Activated T-helper 2 cell treated with anti-CD3 and anti-CD28 coated beads, Interferon-gamma antibody, Interleukin-2, Interleukin-4, amounts not matched to agents 10 μg/mL and 5 μg/mL and 100 μg/mL, durations not matched to agents 14 hours and 24 hours and 36 hours (primary cell): ENCODE data around the gene NOS1AP. TPM values are rescaled to one million over a fixed set of nuclear protein-coding genes. Genes with fewer than 3 reads are reported as not detected.
"Not testable (repeated sequence)": the region's sequence is repeated elsewhere in the genome, so short reads cannot be mapped to it uniquely, and the experiment has no call there.

Experiments used
- DNase-seq: peaks from one replicate; pipeline ENCODE4 v3.0.0; 2021; ENCODE audit warnings: low spot score
- H3K27ac Mint-ChIP-seq: one replicate; pipeline ENCODE4 v1.8.0; 2021; ENCODE audit warnings: mixed read lengths
- H3K27me3 Mint-ChIP-seq: one replicate; pipeline ENCODE4 v1.8.0; 2021; ENCODE audit warnings: low read depth, mixed read lengths
- H3K36me3 Mint-ChIP-seq: one replicate; pipeline ENCODE4 v1.8.0; 2021; ENCODE audit warnings: low read depth, mixed read lengths
- H3K4me1 Mint-ChIP-seq: one replicate; pipeline ENCODE4 v1.8.0; 2021; ENCODE audit warnings: low read depth, mixed read lengths
- H3K4me3 Mint-ChIP-seq: one replicate; pipeline ENCODE4 v1.8.0; 2021; ENCODE audit warnings: low read depth, mild to moderate bottlenecking, moderate library complexity, mixed read lengths
- H3K9me3 Mint-ChIP-seq: one replicate; pipeline ENCODE4 v1.8.0; 2021; ENCODE audit warnings: mixed read lengths
- intact Hi-C: fragments of 100-400 bp; cut with micrococcal nuclease; formaldehyde crosslinking; loops from one replicate; pipeline ENCODE4 v1.15.1; 2023
- total RNA-seq: library from RNA; stranded (reverse); gene quantifications from 2 replicates; pipeline ENCODE4 v1.2.3, GENCODE V29; 2022

Gene NOS1AP
- total RNA-seq, 1 donor from 2014 or later, result not detected

DNA sequence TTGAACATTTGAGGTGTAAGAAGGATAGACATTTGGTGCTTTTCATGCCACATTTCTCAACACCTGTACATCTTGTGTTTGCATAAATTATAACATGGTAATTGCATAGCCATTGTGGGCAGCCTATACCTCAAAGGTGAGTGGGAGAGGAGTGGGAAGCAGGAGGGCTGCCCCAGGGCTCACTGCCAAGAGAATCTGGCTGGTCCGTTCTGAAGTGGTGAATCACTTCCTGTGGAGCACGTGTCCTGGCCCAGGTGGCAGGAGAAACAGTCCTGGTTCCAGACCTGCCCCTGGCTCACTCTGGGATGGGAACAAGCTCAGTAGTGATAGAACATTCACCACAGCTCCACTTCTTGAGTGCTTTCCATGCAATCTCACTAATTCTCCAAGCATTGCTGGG lies 34.2 kb upstream of the NOS1AP start:
- intact Hi-C loops, result loop anchor here (10.0 kb wide), 2 partner anchors 270 to 550 kb away; partner anchors contain the start of gene ATF6
- DNase-seq, result no peak

DNA sequence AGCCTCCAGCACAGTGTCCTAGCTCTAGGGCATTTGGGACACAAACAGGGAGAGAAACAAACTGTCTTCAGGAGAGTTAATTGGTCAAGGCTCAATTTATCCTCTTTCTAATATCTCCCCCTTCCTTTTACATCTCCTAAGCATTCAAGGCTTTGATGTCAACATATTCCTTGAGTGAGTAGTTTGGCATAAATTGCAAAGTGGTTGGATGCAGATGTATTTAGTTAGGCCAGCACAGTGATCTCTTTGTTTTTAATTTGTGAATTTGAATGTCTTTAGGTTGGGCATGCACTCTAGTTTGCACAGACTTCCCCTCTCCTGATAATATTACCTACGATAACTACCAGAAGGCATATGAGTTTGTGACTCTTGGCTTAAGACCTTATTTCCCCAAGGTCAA lies 33.3 kb upstream of the NOS1AP start:
- H3K4me3 Mint-ChIP-seq, result no peak overlapping the region
- DNase-seq, result no peak
- intact Hi-C loops, result loop anchor here (10.0 kb wide), 2 partner anchors 271 to 551 kb away; partner anchors contain the start of gene ATF6
- no peak overlapping the region for H3K27ac Mint-ChIP-seq
- H3K36me3 Mint-ChIP-seq, result no peaks in the 10 kb centered on the region
- H3K27me3 Mint-ChIP-seq, result peaks cover 18% of the 10 kb centered on the region
- no peaks in the 10 kb centered on the region for H3K9me3 Mint-ChIP-seq
- H3K4me1 Mint-ChIP-seq, result peaks cover 5% of the 10 kb centered on the region

More for the DNA sequence above, 34.2 kb upstream of the NOS1AP start:
- H3K36me3 Mint-ChIP-seq, result no peaks in the 10 kb centered on the region
- H3K27ac Mint-ChIP-seq, result no peak overlapping the region
- H3K4me1 Mint-ChIP-seq, result peaks cover 5% of the 10 kb centered on the region
- H3K4me3 Mint-ChIP-seq, result no peak overlapping the region
- peaks cover 18% of the 10 kb centered on the region for H3K27me3 Mint-ChIP-seq
- H3K9me3 Mint-ChIP-seq, result no peaks in the 10 kb centered on the region

DNA sequence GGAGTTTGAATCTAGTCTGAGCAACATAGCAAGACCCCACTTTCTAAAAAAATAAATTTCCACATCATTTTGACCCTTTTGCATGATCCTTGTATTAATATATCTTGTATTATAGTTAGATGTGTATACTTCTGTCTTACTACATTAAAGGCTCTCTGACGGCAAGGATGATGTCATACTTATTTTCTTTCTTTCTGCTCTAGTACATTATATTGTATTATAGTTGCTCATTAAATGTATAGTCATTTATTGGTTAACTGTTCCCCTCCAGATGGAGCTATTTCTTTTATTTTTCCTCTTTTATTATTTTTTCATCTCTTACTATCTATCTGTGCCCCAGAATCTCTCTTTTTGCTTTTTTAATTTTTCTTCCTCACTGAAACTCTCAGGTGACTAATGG lies 30.9 kb upstream of the NOS1AP start:
- Mint-ChIP-seq H3K4me3 (no peak overlapping the region), H3K4me1 (peaks cover 5% of the 10 kb centered on the region), H3K9me3 (no peaks in the 10 kb centered on the region), H3K36me3 (no peaks in the 10 kb centered on the region), H3K27me3 (peaks cover 12% of the 10 kb centered on the region), H3K27ac (no peak overlapping the region)
- DNase-seq, result no peak
- intact Hi-C loops, result loop anchor here (10.0 kb wide), 2 partner anchors 274 to 554 kb away; partner anchors contain the start of gene ATF6

DNA sequence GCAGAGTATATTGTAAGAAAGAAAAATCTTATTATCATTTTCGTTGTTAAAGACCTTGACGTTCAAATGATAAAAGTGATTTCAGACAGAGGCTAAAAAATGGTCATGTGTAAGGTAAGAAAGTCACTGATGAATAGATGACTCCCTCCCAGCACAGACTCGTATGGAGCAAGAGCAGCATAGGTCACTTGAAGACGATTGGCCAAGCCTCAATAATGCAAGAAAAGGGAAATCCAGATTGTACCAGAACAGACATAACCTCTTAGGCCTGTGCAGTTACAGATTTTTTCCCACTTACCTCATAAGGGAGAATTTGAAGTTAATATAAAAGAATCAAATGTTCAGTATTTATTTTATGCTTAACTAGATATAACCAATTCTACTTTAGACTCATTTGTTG lies 29.5 kb upstream of the NOS1AP start:
- Mint-ChIP-seq H3K4me1 (peaks cover 5% of the 10 kb centered on the region), H3K27me3 (peaks cover 15% of the 10 kb centered on the region), H3K27ac (no peak overlapping the region), H3K4me3 (no peak overlapping the region), H3K36me3 (no peaks in the 10 kb centered on the region), H3K9me3 (no peaks in the 10 kb centered on the region)
- no peak for DNase-seq
- intact Hi-C loops, result no loop called here

DNA sequence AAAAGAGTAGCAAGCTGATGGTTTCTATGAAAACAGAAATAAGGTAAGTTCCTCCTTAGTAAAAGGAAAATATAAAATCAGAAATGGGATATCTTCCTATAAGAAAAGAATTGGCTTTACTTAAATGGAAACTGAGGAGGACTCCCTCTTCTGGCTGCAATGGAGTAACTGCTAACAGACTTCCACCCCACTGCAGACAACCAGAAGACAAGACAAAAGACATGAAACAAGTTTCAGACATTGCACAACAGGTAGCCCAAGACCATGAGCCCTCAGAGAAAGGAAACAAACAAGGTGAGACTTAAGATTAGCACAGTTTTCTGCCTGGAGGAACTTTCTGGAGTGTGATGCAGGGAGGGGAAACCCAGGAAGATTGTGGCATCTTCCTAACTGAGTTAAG lies 28.8 kb upstream of the NOS1AP start:
- Mint-ChIP-seq H3K4me3 (no peak overlapping the region), H3K36me3 (no peaks in the 10 kb centered on the region), H3K27me3 (peaks cover 16% of the 10 kb centered on the region), H3K27ac (no peak overlapping the region), H3K9me3 (no peaks in the 10 kb centered on the region), H3K4me1 (peaks cover 2% of the 10 kb centered on the region)
- DNase-seq, result no peak
- intact Hi-C loops, result no loop called here

DNA sequence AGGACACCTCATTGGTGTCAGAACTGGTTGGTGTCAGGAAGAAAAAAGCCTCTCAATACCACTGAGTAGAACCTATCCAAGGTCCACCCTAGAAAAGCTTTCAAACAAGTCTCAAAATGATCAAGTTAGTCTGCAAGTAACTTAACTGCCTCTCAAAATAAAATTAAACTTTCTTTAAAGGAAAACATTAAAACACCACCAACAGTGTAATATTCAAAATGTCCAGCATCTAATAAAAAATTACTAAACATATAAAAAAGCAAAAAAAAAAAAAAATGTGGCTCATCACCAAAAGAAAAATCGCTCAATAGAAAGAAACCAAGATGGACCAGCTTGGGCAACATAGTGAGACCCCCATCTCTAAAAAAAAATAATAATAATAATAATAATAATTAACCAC lies 27.1 kb upstream of the NOS1AP start:
- Mint-ChIP-seq H3K27me3 (peaks cover 22% of the 10 kb centered on the region), H3K4me3 (no peak overlapping the region), H3K4me1 (no peaks in the 10 kb centered on the region), H3K27ac (no peak overlapping the region), H3K9me3 (no peaks in the 10 kb centered on the region), H3K36me3 (no peaks in the 10 kb centered on the region)
- intact Hi-C loops, result no loop called here
- no peak for DNase-seq

DNA sequence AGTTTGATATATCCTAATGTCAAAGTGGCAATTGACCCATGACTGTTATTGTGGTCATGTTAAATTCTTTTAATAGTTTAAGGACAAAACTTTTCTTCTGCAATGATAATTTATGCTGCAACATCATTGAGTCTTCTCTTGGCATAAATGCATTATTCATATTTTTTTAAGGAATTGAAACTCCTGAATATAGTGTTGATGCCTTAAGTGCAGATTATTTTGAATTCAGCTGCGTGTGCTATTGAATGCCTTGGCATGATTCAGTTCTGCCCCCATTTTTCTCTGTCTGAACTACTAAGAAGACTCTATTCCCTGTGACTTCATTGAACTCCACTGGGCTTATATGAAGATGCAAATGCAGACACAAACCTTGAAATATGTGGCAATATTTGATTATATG lies 22.6 kb upstream of the NOS1AP start:
- no peak for DNase-seq
- Mint-ChIP-seq H3K27ac (no peak overlapping the region), H3K4me3 (no peak overlapping the region), H3K9me3 (no peaks in the 10 kb centered on the region), H3K36me3 (no peaks in the 10 kb centered on the region), H3K4me1 (no peaks in the 10 kb centered on the region), H3K27me3 (peaks cover 38% of the 10 kb centered on the region)
- intact Hi-C loops, result no loop called here

DNA sequence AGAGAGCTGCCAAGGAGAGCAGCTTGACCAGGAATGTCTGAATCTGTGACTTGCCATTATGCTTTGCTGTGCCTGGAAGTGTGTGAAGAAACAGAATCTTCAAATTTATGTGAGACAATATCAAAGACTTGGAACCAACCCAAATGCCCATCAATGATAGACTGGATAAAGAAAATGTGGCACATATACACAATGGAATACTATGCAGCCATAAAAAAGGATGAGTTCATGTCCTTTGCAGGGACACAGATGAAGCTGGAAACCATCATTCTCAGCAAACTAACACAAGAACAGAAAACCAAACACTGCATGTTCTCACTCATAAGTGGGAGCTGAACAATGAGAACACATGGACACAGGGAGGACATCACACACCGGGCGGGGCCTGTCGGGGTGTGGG lies 15.5 kb upstream of the NOS1AP start:
- H3K4me3 Mint-ChIP-seq, H3K4me1 Mint-ChIP-seq, H3K27me3 Mint-ChIP-seq, H3K27ac Mint-ChIP-seq, intact Hi-C loops, H3K36me3 Mint-ChIP-seq, H3K9me3 Mint-ChIP-seq, DNase-seq: not testable (repeated sequence)

DNA sequence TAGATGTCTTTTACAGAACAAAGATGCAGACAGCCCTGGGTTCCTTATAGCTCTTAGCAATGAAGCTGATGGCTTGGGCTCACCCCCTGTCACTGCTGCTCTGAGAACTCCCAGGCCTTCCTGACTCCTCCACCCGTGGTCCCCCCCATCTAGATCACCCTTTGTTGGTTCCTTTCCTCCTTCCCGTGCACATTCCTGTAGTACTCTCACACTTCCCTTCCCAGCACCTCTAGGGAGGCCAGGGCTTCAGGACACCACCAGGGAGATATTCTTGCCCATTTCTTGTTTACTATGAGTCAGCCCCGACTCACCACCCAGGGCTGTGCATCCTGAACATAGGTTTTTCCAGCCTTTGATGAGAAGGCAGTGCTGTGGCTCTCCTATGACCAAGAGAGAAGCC lies 14.4 kb upstream of the NOS1AP start:
- H3K36me3 Mint-ChIP-seq, result no peaks in the 10 kb centered on the region
- DNase-seq, result no peak
- peaks cover 1% of the 10 kb centered on the region for H3K27me3 Mint-ChIP-seq
- no peaks in the 10 kb centered on the region for H3K9me3 Mint-ChIP-seq
- H3K27ac Mint-ChIP-seq, result no peak overlapping the region
- no peak overlapping the region for H3K4me3 Mint-ChIP-seq
- no peaks in the 10 kb centered on the region for H3K4me1 Mint-ChIP-seq
- intact Hi-C loops, result no loop called here

DNA sequence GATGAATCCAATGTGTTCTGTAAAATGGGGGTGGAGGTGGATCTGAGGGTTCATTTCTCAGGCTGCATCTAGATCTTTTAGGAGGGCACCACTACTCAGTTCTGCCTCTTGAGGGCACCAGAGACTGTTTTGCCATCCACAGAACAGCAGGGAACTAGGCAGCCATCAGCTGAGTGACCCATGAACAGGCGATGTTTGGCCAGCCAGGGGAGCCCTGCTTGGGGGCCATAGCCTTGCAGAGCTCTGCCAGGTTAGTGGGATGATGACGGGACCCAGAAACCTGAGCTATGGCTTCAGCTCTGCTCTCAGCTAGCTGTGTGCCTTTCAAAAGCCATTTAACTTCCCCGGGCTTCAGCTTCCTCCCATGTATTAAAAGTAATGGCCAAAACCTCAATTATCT lies 13.4 kb upstream of the NOS1AP start:
- no peak overlapping the region for H3K27ac Mint-ChIP-seq
- no peak overlapping the region for H3K4me3 Mint-ChIP-seq
- peaks cover 6% of the 10 kb centered on the region for H3K27me3 Mint-ChIP-seq
- DNase-seq, result peak; percentile 14
- H3K36me3 Mint-ChIP-seq, result no peaks in the 10 kb centered on the region
- H3K4me1 Mint-ChIP-seq, result no peaks in the 10 kb centered on the region
- intact Hi-C loops, result loop anchor here (1.0 to 2.0 kb wide), 2 partner anchors 220 to 337 kb away; no protein-coding TSS in a partner anchor
- H3K9me3 Mint-ChIP-seq, result no peaks in the 10 kb centered on the region

DNA sequence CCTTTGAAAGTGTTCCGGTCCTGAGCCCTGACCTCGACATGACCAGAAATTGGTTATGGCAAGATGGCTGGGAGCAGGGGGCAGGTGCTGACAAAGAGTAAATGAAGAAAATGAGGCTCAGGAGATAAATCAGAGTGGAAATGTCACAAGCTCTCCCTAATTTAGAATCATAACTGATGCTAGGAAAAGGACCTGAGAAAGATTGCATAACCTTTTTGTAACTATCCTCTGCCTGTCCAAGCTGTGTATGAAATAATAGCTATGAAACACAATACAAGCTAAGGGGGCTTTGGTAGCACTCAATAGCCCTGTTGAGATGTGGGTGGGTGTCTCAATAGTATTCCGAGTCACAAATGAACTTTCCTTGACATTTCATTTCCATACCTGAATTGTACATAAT lies 12.9 kb upstream of the NOS1AP start:
- Mint-ChIP-seq H3K36me3 (no peaks in the 10 kb centered on the region), H3K27ac (no peak overlapping the region), H3K27me3 (peaks cover 6% of the 10 kb centered on the region), H3K4me1 (no peaks in the 10 kb centered on the region), H3K4me3 (no peak overlapping the region), H3K9me3 (no peaks in the 10 kb centered on the region)
- intact Hi-C loops, result loop anchor here (1.0 to 2.0 kb wide), 2 partner anchors 220 to 336 kb away; no protein-coding TSS in a partner anchor
- no peak for DNase-seq

DNA sequence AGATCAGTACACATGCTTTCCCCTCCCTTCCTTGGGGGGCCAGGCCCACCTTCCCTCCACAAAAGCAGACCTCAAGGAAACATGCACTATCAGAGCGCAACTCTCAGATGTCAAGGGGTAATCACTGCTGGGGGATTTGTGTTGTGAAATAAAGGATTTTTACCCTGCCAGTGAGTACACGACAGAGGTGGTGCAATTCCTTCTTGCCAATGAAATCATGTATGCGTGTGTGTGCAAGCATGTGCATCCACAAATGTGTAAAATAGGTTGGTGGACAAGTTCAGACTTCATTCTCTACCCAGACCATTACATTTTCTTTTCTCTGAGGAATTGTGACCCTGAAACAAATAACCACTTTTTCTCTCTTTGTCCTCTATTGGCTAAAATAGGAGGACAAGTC lies 9.8 kb upstream of the NOS1AP start:
- DNase-seq, result no peak
- no peak overlapping the region for H3K27ac Mint-ChIP-seq
- no peaks in the 10 kb centered on the region for H3K36me3 Mint-ChIP-seq
- no peak overlapping the region for H3K4me3 Mint-ChIP-seq
- intact Hi-C loops, result no loop called here
- no peaks in the 10 kb centered on the region for H3K9me3 Mint-ChIP-seq
- H3K4me1 Mint-ChIP-seq, result no peaks in the 10 kb centered on the region
- peaks cover 29% of the 10 kb centered on the region for H3K27me3 Mint-ChIP-seq

DNA sequence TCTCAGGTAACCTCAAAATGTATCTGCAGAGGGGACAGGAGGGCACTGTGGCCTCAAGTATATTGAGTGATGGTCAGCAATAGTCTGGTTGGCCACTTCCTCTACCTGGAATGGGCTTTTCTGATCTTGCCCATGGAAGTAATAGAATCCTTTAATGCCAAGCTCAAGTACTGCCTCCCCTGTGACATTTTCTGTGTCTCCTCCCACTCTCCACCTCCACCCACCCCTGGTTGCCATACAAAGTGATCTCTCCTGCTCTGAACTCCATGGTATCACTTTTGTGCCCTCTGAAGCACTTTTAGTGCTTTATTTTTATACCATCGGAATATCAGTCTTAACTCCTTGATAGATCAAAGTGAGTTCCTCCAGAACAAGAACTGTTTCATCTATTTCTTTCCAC lies 9.2 kb upstream of the NOS1AP start:
- intact Hi-C loops, result no loop called here
- no peak overlapping the region for H3K27ac Mint-ChIP-seq
- H3K36me3 Mint-ChIP-seq, result no peaks in the 10 kb centered on the region
- peaks cover 3% of the 10 kb centered on the region for H3K4me1 Mint-ChIP-seq
- H3K9me3 Mint-ChIP-seq, result no peaks in the 10 kb centered on the region
- no peak for DNase-seq
- H3K4me3 Mint-ChIP-seq, result no peak overlapping the region
- H3K27me3 Mint-ChIP-seq, result peaks cover 34% of the 10 kb centered on the region

DNA sequence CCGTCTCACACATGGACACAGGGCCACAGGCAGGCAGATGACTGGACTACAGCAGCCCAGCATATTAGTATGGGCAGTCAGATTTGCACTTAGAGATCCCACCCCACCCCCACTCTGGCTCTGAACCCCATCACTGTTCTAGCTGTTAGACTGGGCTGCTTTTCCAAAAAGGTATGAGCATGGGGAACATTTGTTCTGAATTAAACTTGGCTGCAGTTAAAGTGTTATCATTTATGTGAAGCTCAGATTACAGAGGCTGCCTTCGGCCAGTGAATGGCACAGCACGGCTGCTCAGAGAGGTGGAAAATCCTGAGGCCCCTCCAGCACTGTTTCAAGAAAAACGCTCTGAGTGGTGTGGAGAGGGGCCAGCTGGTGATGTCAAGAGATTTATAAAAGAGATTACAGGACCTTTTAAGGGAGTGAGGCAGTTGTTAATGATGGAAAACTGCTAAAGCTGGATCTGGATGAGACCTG lies 6.9 kb upstream of the NOS1AP start:
- Mint-ChIP-seq H3K27me3 (peaks cover 45% of the 10 kb centered on the region), H3K9me3 (no peaks in the 10 kb centered on the region), H3K4me3 (no peak overlapping the region), H3K4me1 (peaks cover 4% of the 10 kb centered on the region), H3K36me3 (no peaks in the 10 kb centered on the region), H3K27ac (no peak overlapping the region)
- DNase-seq, result no peak
- intact Hi-C loops, result no loop called here
